Loucy (cell line): ENCODE measurements around the gene MYPN.

Source experiments
- CTCF ChIP-seq: fragments of 200-600 bp; sonication (generic); conservative IDR thresholded peaks from 2 replicates; pipeline ENCODE4 v1.5.1; 2014; ENCODE audit warnings: mild to moderate bottlenecking, antibody characterized with exemption, low read length
- EZH2phosphoT487 ChIP-seq: fragments of 200-600 bp; IDR thresholded peaks from 2 replicates; pipeline ENCODE4 v1.6.1; 2018; ENCODE audit warnings: antibody characterized with exemption, mild to moderate bottlenecking, moderate library complexity, borderline replicate concordance

GRCh38 chr10:68237173-68237572 is 127.9 kb downstream of the MYPN start:
- no peak for TF ChIP-seq CTCF
- TF ChIP-seq EZH2phosphoT487, result no peak
